Nephron (organoid): ENCODE data around the gene KAZALD1.

Experiments used
- H3K27ac Mint-ChIP-seq, 3 experiments: 2 replicates each; pipeline ENCODE4 v1.8.0; 2020; ENCODE audit warnings: mixed read lengths in 3 of 3, mild to moderate bottlenecking in 2 of 3, moderate library complexity in 1 of 3
- H3K27me3 Mint-ChIP-seq: 2 replicates; pipeline ENCODE4 v1.8.0; 2021; ENCODE audit warnings: low read depth, mild to moderate bottlenecking, moderate library complexity, mixed read lengths
- H3K36me3 Mint-ChIP-seq: 2 replicates; pipeline ENCODE4 v1.8.0; 2020; ENCODE audit warnings: low read depth, mixed read lengths
- H3K4me1 Mint-ChIP-seq: 2 replicates; pipeline ENCODE4 v1.8.0; 2020; ENCODE audit warnings: mixed read lengths
- H3K4me3 Mint-ChIP-seq, 3 experiments: 2 replicates each; pipeline ENCODE4 v1.8.0; 2020; ENCODE audit warnings: mild to moderate bottlenecking in 3 of 3, mixed read lengths in 3 of 3, moderate library complexity in 2 of 3
- H3K9me3 Mint-ChIP-seq: 2 replicates; pipeline ENCODE4 v1.8.0; 2020; ENCODE audit warnings: mixed read lengths
- TF ChIP-seq, protein P1 (sequence below), 3 experiments: fragments of 200-600 bp; sonication (generic); IDR thresholded peaks; one replicate each; pipeline ENCODE4 v1.5.0; 2021; ENCODE audit warnings: antibody characterized with exemption in 3 of 3; ENCODE audit not compliant: unreplicated experiment in 3 of 3

KAZALD1 gene

GRCh38 chr10:101043363-101043707 is 18.5 kb upstream of the KAZALD1 start:
- Mint-ChIP-seq H3K4me1 (peaks cover 45% of the 10 kb centered on the region), H3K9me3 (no peaks in the 10 kb centered on the region), H3K27ac (peak overlapping the region; percentile 97 to 100 (median 99)), H3K27me3 (peaks cover 40% of the 10 kb centered on the region), H3K4me3 (peak overlapping the region; percentile 87 to 92 (median 91)), H3K36me3 (no peaks in the 10 kb centered on the region)
- TF ChIP-seq, protein P1, sequence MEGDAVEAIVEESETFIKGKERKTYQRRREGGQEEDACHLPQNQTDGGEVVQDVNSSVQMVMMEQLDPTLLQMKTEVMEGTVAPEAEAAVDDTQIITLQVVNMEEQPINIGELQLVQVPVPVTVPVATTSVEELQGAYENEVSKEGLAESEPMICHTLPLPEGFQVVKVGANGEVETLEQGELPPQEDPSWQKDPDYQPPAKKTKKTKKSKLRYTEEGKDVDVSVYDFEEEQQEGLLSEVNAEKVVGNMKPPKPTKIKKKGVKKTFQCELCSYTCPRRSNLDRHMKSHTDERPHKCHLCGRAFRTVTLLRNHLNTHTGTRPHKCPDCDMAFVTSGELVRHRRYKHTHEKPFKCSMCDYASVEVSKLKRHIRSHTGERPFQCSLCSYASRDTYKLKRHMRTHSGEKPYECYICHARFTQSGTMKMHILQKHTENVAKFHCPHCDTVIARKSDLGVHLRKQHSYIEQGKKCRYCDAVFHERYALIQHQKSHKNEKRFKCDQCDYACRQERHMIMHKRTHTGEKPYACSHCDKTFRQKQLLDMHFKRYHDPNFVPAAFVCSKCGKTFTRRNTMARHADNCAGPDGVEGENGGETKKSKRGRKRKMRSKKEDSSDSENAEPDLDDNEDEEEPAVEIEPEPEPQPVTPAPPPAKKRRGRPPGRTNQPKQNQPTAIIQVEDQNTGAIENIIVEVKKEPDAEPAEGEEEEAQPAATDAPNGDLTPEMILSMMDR (IDR thresholded peaks at IDR 0.05; ENCODE audit: unreplicated experiment in 3 of 3) = no peak

- H3K27me3 Mint-ChIP-seq = peaks cover 48% of the 10 kb centered on the region
- H3K9me3 Mint-ChIP-seq = no peaks in the 10 kb centered on the region
- H3K27ac Mint-ChIP-seq = peak overlapping the region in 2 of 3 experiments; percentile 97 to 100
- no peaks in the 10 kb centered on the region for H3K36me3 Mint-ChIP-seq
- H3K4me1 Mint-ChIP-seq = peaks cover 53% of the 10 kb centered on the region
- peak overlapping the region in 1 of 3 experiments; percentile 91 for H3K4me3 Mint-ChIP-seq
- TF ChIP-seq, protein P1 (IDR thresholded peaks at IDR 0.05; ENCODE audit: unreplicated experiment in 3 of 3) = no peak
These were observed 17.7 kb upstream of the KAZALD1 start for GRCh38 chr10:101044117-101044516.

DNA sequence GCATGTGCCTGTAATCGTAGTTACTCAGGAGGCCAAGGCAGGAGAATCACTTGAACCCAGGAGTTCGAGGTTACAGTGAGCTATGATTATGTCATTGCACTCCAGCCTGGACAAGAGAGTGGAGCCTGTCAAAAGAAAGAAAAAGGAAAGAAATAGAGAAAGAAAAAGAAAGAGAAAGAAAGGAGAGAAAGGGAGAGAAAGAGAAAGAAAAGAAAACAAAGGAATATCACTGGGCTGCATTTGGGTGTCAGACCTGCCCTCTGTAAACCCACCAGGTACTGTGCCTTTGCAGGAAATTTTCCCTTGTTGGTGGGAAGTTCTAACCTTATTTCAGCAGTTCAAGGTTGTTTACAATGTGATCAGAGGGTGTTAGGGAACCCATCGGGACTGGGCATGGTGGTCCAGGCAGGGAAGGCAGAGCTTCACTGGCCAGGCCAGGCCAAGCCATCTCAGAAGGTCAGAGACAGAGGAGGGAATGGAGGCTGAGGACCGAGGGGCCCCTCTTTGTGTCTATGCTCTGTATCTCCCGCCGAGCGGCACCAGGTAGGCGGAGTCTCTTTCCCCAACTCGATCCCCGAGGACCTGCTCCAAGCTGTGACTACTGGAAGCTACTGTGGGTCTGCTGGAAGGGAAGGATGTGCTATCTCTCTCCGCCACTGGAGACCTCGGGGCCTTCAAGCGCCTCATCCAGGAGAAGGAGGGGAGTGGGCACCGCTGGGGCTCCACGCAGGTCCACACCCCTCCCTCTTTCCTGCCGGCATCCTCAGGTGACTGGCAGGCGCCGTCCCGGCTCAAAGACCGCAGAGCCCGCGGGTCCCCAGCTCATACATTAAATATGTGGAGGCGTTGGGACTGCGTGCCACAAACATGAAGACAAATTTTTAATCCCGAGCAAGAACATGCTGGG is 15.2 kb upstream of the KAZALD1 start:
- no peaks in the 10 kb centered on the region for H3K9me3 Mint-ChIP-seq
- H3K4me3 Mint-ChIP-seq = peak overlapping the region; percentile 7 to 39 (median 29)
- H3K27me3 Mint-ChIP-seq = peaks cover 68% of the 10 kb centered on the region
- H3K4me1 Mint-ChIP-seq = peaks cover 52% of the 10 kb centered on the region
- no peak overlapping the region for H3K27ac Mint-ChIP-seq
- no peaks in the 10 kb centered on the region for H3K36me3 Mint-ChIP-seq
- TF ChIP-seq, protein P1 (IDR thresholded peaks at IDR 0.05; ENCODE audit: unreplicated experiment in 3 of 3) = no peak

DNA sequence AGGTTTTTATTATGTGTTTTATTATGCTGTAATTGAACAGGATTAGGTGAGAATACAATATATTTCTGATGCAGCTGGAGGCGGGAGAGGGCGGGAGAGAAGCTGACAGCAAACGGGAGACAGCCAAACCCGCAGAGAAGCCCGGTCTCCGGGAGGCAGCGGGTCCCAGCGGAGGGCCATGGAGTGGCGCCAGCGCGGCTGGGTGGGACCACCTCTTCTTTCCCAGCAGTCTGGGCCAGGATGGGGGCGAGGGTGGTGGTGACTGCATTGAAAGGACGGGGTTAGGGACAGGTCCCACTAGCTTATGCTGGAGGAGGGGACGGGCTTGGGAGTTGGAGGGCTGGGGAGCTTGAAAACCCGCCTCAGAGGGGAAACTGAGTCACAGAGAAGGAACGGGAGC is 14.5 kb upstream of the KAZALD1 start:
- Mint-ChIP-seq H3K27me3 (peaks cover 74% of the 10 kb centered on the region), H3K36me3 (no peaks in the 10 kb centered on the region), H3K4me3 (peak overlapping the region; percentile 7 to 39 (median 29)), H3K27ac (no peak overlapping the region), H3K9me3 (no peaks in the 10 kb centered on the region), H3K4me1 (peaks cover 45% of the 10 kb centered on the region)
- TF ChIP-seq, protein P1 (IDR thresholded peaks at IDR 0.05; ENCODE audit: unreplicated experiment in 3 of 3) = no peak

DNA sequence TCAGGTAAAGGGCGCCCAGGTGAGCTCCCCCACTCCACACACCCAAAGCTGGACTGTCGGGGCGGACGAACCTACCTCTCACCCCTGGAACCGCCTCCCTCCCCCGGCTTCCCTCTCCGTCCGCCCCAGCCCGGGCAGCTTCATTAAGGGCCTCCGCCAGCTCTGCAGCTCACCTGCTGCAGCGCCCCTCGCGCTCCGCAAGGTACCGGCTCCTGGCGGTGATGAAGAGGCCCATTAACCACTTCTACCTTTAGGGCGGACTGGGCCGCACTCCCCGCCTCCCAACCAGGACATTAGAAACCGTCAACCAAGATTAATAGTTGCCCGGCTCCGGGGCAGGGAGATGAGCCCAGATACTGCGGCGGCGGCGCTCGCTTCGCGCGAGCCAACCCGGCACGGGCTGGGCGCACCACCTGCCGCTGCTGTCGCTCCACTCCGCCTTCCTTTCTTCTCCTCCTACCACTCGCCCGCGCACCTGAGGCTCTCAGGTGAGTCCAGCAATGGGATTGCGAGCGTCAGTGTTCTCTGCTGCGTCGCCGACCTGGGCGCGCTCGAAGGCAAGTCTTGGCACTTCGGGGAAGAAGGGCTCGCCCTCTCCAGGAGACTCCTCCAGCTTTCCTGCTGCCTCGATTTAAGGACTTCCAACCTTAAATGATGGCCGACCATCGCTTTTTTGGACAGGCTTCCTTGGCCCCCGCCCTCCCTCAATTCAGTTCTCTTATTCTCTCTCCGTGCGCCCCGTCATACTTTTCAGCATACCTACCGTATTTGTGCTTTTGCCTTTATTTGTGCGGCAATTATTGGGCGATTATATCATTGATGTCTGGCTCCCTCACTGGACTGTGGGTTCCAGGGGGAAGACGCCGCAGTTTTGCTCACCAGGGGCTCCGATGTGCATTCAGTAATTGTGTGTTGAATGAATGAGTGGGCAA is 13.6 kb upstream of the KAZALD1 start:
- Mint-ChIP-seq H3K4me1 (peaks cover 35% of the 10 kb centered on the region), H3K4me3 (peak overlapping the region in 2 of 3 experiments; percentile 28 to 61), H3K27ac (no peak overlapping the region), H3K9me3 (no peaks in the 10 kb centered on the region), H3K36me3 (no peaks in the 10 kb centered on the region), H3K27me3 (peaks cover 78% of the 10 kb centered on the region)
- TF ChIP-seq, protein P1 (IDR thresholded peaks at IDR 0.05; ENCODE audit: unreplicated experiment in 3 of 3) = peak in 2 of 3 experiments; percentile 3 to 11
